Endothelial cell (in vitro differentiated cells): Measurements from ENCODE around the gene BOC. TPM values are rescaled to one million over a fixed set of nuclear protein-coding genes. Genes with fewer than 3 reads are reported as not detected.

Experiments used
- DNase-seq: peaks from one replicate; pipeline ENCODE4 v3.0.0; 2021; ENCODE audit warnings: low spot score
- H3K27ac Mint-ChIP-seq: one replicate; pipeline ENCODE4 v1.8.0; 2021; ENCODE audit warnings: mixed read lengths, inconsistent platforms; ENCODE audit not compliant: unreplicated experiment
- H3K27me3 Mint-ChIP-seq: one replicate; pipeline ENCODE4 v1.8.0; 2021; ENCODE audit warnings: mild to moderate bottlenecking, moderate library complexity, mixed read lengths, inconsistent platforms; ENCODE audit not compliant: unreplicated experiment
- H3K36me3 Mint-ChIP-seq: one replicate; pipeline ENCODE4 v1.8.0; 2021; ENCODE audit warnings: mild to moderate bottlenecking, low read depth, mixed read lengths, inconsistent platforms; ENCODE audit not compliant: unreplicated experiment
- H3K4me1 Mint-ChIP-seq: one replicate; pipeline ENCODE4 v1.8.0; 2021; ENCODE audit warnings: mild to moderate bottlenecking, mixed read lengths, inconsistent platforms; ENCODE audit not compliant: unreplicated experiment
- H3K4me3 Mint-ChIP-seq: one replicate; pipeline ENCODE4 v1.8.0; 2021; ENCODE audit warnings: mild to moderate bottlenecking, mixed read lengths, inconsistent platforms; ENCODE audit not compliant: unreplicated experiment
- H3K9me3 Mint-ChIP-seq: one replicate; pipeline ENCODE4 v1.8.0; 2021; ENCODE audit warnings: mixed read lengths, inconsistent platforms; ENCODE audit not compliant: unreplicated experiment
- CTCF ChIP-seq: fragments of 200-600 bp; sonication (generic); IDR thresholded peaks from one replicate; pipeline ENCODE4 v1.5.0; 2021; ENCODE audit warnings: antibody characterized with exemption; ENCODE audit not compliant: unreplicated experiment
- total RNA-seq: library from RNA; stranded (reverse); fragmentation: NEBNext Ultra II Directional; extraction: Animal tissue kit (Norgen Biotek cat#: 25700); gene quantifications from one replicate; pipeline ENCODE4 v1.2.1, GENCODE V29; 2021; ENCODE audit not compliant: unreplicated experiment

BOC gene
- total RNA-seq, 1 donor from 2014 or later: 3.8 TPM

GRCh38 chr3:113287803-113288648, 76.7 kb downstream of the BOC start:
- Mint-ChIP-seq H3K9me3 (no peaks in the 10 kb centered on the region), H3K36me3 (no peaks in the 10 kb centered on the region), H3K27ac (no peak overlapping the region), H3K4me1 (no peaks in the 10 kb centered on the region), H3K27me3 (no peaks in the 10 kb centered on the region), H3K4me3 (no peak overlapping the region)
- TF ChIP-seq CTCF: peak; percentile 99
- DNase-seq: peak; percentile 74

GRCh38 chr3:113288881-113289280, 77.5 kb downstream of the BOC start:
- Mint-ChIP-seq H3K4me1 (no peaks in the 10 kb centered on the region), H3K4me3 (no peak overlapping the region), H3K36me3 (no peaks in the 10 kb centered on the region), H3K27me3 (no peaks in the 10 kb centered on the region), H3K9me3 (no peaks in the 10 kb centered on the region), H3K27ac (no peak overlapping the region)
- DNase-seq: no peak
- no peak for TF ChIP-seq CTCF

GRCh38 chr3:113291572-113291971, 80.2 kb downstream of the BOC start:
- no peaks in the 10 kb centered on the region for H3K9me3 Mint-ChIP-seq
- no peaks in the 10 kb centered on the region for H3K4me1 Mint-ChIP-seq
- TF ChIP-seq CTCF: no peak
- H3K27ac Mint-ChIP-seq: no peak overlapping the region
- H3K36me3 Mint-ChIP-seq: no peaks in the 10 kb centered on the region
- DNase-seq: no peak
- no peak overlapping the region for H3K4me3 Mint-ChIP-seq
- H3K27me3 Mint-ChIP-seq: no peaks in the 10 kb centered on the region

- TF ChIP-seq CTCF: no peak
- Mint-ChIP-seq H3K27ac (no peak overlapping the region), H3K36me3 (no peaks in the 10 kb centered on the region), H3K4me1 (no peaks in the 10 kb centered on the region), H3K4me3 (no peak overlapping the region), H3K27me3 (no peaks in the 10 kb centered on the region), H3K9me3 (no peaks in the 10 kb centered on the region)
- no peak for DNase-seq
Measured at GRCh38 chr3:113292933-113293332, 81.6 kb downstream of the BOC start.

- Mint-ChIP-seq H3K9me3 (no peaks in the 10 kb centered on the region), H3K36me3 (no peaks in the 10 kb centered on the region), H3K4me1 (no peaks in the 10 kb centered on the region), H3K4me3 (no peak overlapping the region), H3K27ac (no peak overlapping the region), H3K27me3 (no peaks in the 10 kb centered on the region)
- no peak for TF ChIP-seq CTCF
- DNase-seq: no peak
Measured at GRCh38 chr3:113293348-113293747, 82.0 kb downstream of the BOC start.
